ENCODE data around the gene CTNNA2. TPM values are rescaled to one million over a fixed set of nuclear protein-coding genes. Genes with fewer than 3 reads are reported as not detected.

The CTNNA2 gene
- total and polyA plus RNA-seq, 12 donors, result 0.12 to 5.0 (median 1.4) TPM; not detected in 1

DNA sequence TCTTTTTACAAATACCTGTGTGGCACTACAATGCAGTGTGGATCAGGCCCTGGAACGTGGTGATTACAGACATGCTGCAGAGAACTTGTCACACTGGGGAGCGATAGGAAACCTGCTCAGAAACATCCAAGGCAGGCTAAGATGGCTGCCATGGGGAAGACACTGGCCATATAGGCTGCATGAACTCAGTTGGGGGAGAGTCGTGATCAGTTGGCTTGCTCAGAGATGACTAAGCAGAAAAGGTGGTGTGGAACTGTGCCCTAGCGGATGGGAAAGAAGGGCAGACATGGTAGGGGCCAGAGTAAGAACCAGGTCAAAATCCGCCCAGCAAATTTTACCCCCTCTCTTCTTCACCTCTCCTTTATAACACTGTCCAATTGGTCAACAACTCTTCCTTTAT, 483.9 kb downstream of the CTNNA2 start:
- WGBS, 4 donors, result 64 to 75% (median 71%) methylated on average over 5 of the region's 5 CpGs
- H3K4me3 ChIP-seq, result no peak overlapping the region
- DNase-seq, result no peak
- no peaks in the 10 kb centered on the region for H3K4me1 ChIP-seq (replicated peaks in 1 of 2)
- H3K27me3 ChIP-seq, result no peaks in the 10 kb centered on the region
- intact Hi-C loops (cut with DNase I), result no loop called here
- no peak for TF ChIP-seq POLR2A (IDR thresholded peaks at IDR 0.05)
- TF ChIP-seq, protein P1, sequence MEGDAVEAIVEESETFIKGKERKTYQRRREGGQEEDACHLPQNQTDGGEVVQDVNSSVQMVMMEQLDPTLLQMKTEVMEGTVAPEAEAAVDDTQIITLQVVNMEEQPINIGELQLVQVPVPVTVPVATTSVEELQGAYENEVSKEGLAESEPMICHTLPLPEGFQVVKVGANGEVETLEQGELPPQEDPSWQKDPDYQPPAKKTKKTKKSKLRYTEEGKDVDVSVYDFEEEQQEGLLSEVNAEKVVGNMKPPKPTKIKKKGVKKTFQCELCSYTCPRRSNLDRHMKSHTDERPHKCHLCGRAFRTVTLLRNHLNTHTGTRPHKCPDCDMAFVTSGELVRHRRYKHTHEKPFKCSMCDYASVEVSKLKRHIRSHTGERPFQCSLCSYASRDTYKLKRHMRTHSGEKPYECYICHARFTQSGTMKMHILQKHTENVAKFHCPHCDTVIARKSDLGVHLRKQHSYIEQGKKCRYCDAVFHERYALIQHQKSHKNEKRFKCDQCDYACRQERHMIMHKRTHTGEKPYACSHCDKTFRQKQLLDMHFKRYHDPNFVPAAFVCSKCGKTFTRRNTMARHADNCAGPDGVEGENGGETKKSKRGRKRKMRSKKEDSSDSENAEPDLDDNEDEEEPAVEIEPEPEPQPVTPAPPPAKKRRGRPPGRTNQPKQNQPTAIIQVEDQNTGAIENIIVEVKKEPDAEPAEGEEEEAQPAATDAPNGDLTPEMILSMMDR (IDR thresholded peaks at IDR 0.05), result no peak
- H3K36me3 ChIP-seq (replicated peaks in 1 of 2), result no peaks in the 10 kb centered on the region
- H3K9me3 ChIP-seq (replicated peaks in 1 of 3), result no peaks in the 10 kb centered on the region
- H3K27ac ChIP-seq, result no peak overlapping the region

DNA sequence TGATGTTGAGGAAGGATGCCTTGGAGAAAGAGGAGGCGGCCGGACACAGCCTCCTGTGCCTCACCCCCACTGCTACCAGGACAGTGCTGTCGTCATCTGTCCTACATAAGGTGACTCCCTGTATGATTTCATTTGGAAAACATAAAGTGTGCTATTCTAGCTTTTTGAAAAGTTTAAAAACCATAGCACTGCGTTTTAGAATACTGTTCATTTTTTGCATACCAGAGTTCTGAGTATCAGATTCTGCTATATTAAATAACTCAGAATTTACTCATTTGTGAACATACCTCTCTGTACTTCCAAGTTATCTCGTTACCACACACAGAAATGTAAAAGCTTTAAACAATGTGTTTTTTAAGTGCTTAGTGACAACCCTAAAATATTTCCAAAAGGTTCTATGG, 488.9 kb downstream of the CTNNA2 start:
- no peaks in the 10 kb centered on the region for H3K27me3 ChIP-seq
- no peak overlapping the region for H3K27ac ChIP-seq
- TF ChIP-seq, protein P1 (IDR thresholded peaks at IDR 0.05), result no peak
- TF ChIP-seq POLR2A (IDR thresholded peaks at IDR 0.05), result no peak
- no peaks in the 10 kb centered on the region for H3K4me1 ChIP-seq (replicated peaks in 1 of 2)
- no peaks in the 10 kb centered on the region for H3K9me3 ChIP-seq (replicated peaks in 1 of 3)
- no peaks in the 10 kb centered on the region for H3K36me3 ChIP-seq (replicated peaks in 1 of 2)
- intact Hi-C loops (cut with DNase I), result no loop called here
- no peak for DNase-seq
- H3K4me3 ChIP-seq, result no peak overlapping the region
- 55 to 63% (median 60%) methylated on average over 5 of the region's 5 CpGs for WGBS, 4 donors

DNA sequence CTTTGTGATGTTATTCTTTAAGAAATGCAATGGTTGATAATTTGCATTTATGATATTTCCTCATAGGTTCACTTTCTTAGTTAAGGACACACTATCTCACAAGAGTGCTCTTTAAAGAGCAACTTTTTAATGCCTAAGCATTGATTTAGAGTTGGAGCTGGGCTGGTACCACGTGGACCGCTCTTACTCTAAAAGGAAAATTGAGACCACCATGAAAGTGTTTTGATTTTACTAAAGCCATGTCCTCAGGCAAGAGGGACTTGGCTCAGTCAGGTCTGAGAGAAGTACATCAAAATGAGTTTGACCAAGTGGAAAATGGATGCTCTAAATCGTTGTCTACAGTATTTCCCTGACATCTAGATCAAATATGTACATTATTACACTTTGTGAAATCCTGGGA, 489.3 kb downstream of the CTNNA2 start:
- intact Hi-C loops (cut with DNase I), result no loop called here
- Histone ChIP-seq H3K36me3 (replicated peaks in 1 of 2) (no peaks in the 10 kb centered on the region), H3K4me1 (replicated peaks in 1 of 2) (no peaks in the 10 kb centered on the region), H3K27me3 (no peaks in the 10 kb centered on the region), H3K27ac (no peak overlapping the region), H3K4me3 (no peak overlapping the region), H3K9me3 (replicated peaks in 1 of 3) (no peaks in the 10 kb centered on the region)
- no peak for DNase-seq
- 53 to 62% (median 56%) methylated on average over 3 of the region's 3 CpGs for WGBS, 4 donors
- no peak for TF ChIP-seq POLR2A (IDR thresholded peaks at IDR 0.05)
- TF ChIP-seq, protein P1 (IDR thresholded peaks at IDR 0.05), result no peak

DNA sequence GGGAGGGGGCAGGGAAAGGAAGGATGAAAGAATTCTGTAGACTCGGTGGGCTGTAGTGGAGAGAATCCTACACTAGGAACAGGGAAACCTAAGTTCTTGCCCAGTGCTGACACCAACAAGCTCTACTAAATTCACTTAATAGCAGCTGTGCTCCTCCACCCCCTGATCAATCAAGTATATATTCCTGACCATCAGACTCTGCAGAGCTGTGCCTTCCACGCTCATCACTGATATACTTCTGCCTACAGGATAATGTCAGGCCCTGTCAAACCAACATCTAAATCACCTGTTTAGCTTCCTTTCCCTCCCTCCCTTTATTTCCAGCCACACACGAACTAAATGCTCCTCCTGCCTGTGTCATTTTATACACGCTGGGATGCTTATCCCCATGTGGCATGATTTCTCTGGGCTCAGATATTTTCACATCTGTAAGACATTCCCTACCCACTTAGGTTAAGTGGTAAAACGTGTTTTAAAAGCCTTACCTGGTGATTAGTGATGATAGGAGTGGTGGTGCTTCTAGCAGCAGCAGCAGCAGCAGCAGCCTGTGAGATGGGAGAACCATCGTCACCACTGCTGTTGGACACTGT, 489.8 kb downstream of the CTNNA2 start:
- no peak for TF ChIP-seq POLR2A (IDR thresholded peaks at IDR 0.05)
- TF ChIP-seq, protein P1 (IDR thresholded peaks at IDR 0.05), result no peak
- no peaks in the 10 kb centered on the region for H3K4me1 ChIP-seq (replicated peaks in 1 of 2)
- WGBS, 4 donors, result 57 to 69% (median 61%) methylated on average over 6 of the region's 6 CpGs
- no peaks in the 10 kb centered on the region for H3K9me3 ChIP-seq (replicated peaks in 1 of 3)
- DNase-seq, result no peak
- H3K36me3 ChIP-seq (replicated peaks in 1 of 2), result no peaks in the 10 kb centered on the region
- no peak overlapping the region for H3K4me3 ChIP-seq
- intact Hi-C loops (cut with DNase I), result no loop called here
- H3K27ac ChIP-seq, result no peak overlapping the region
- H3K27me3 ChIP-seq, result no peaks in the 10 kb centered on the region
